Activated CD8-positive, alpha-beta memory T cell treated with anti-CD3 and anti-CD28 coated beads, Interleukin-2, amount 50 U/mL, for 48 hours (primary cell): Measurements from ENCODE around the gene SCEL.

Source experiments
- DNase-seq: peaks from one replicate; pipeline ENCODE4 v3.0.0-alpha.2; 2020

Gene SCEL

DNA sequence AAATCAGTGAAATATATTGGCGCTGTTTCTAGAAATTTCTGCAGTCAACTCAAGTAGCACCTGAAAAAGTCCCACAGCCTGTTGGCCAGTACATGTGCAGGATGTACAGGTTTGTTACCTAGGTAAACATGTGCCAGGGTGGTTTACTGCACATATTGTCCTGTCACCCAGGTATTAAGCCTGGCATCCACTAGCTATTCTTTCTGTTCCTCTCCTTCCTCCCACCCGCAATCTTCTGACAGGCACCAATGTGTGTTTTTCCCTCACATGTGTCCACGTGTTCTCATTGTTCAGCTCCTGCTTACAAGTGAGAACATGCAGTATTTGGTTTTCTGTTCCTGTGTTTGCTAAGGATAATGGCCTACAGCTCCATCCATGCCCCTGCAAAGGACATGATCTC is 13.1 kb upstream of the SCEL start:
- DNase-seq, result no peak

DNA sequence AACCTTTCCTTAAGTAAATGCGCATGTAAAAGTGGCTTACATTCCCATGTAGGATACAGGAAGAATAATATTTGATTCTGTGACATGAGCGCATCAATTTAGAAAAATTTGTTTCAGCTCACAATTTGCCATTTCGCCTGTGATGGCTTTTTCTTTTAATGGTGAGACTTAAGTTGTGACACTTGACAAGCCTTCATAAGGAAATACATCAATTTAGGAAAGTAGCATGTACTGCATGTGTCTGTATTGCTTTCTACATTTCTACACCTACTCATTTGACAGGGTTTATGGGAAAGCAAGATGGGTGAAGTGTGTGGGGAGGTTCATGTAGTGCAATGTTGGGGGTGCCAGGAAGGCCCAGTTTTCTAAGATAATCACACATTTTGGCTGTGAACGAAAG is 12.1 kb upstream of the SCEL start:
- DNase-seq, result no peak

GRCh38 chr13:77523834-77524728 is 11.4 kb upstream of the SCEL start:
- DNase-seq, result no peak

- no peak for DNase-seq
These were observed 7.1 kb upstream of the SCEL start for GRCh38 chr13:77528414-77528813.

DNA sequence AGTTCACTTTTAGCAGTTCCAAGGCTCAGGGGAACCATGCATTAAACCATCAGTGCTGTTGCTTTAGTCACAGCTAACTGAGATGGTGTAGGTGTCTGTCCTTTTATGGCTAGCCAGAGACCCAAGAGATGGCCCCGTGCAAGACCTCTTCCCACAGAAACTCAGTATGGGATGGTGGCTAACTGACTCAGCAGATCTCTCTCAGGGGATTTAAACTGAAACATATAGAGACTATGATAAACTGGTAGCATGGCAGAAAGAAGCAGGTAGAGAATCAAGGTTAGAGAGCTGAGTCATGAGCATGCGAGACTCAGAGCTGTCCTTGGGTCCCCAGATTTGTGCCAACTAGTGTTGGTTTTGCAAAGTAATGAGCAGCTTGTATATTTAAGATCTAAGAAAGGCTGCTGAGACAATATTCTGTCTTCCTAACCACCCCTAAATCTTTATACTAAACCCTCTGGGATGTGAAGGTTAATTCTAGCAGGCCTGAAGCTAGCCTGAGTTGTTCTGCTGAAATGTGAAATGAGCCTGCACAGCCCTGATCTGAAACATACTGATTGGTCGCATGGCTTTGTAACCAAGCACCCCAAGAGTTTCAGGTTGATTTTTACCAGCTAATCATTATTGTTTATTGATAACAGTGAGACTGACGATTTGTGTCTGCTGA is 6.5 kb upstream of the SCEL start:
- DNase-seq, result no peak

- DNase-seq, result no peak
These were observed 6.0 kb upstream of the SCEL start for GRCh38 chr13:77529501-77529840.

- DNase-seq, result no peak
These were observed 4.6 kb upstream of the SCEL start for GRCh38 chr13:77530875-77531274.

DNA sequence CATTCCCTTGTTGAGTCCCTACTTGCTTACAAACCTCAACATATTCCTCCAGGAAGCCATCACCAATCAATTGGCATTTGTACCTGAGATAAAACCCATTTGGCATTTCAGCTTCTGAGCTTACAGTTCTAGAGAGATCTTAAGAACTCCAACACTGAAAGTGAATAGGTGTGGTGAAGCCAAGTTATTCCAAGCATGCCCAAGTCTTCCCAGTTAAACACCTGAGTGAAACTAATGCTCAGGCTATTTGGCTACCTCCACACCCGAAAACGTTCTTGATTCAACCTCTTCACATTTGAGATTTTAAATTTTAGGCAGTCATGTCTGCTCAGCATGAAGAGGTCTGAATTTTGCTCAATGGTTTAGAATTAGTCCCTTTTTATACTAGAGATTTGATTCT is 2.5 kb upstream of the SCEL start:
- no peak for DNase-seq

DNA sequence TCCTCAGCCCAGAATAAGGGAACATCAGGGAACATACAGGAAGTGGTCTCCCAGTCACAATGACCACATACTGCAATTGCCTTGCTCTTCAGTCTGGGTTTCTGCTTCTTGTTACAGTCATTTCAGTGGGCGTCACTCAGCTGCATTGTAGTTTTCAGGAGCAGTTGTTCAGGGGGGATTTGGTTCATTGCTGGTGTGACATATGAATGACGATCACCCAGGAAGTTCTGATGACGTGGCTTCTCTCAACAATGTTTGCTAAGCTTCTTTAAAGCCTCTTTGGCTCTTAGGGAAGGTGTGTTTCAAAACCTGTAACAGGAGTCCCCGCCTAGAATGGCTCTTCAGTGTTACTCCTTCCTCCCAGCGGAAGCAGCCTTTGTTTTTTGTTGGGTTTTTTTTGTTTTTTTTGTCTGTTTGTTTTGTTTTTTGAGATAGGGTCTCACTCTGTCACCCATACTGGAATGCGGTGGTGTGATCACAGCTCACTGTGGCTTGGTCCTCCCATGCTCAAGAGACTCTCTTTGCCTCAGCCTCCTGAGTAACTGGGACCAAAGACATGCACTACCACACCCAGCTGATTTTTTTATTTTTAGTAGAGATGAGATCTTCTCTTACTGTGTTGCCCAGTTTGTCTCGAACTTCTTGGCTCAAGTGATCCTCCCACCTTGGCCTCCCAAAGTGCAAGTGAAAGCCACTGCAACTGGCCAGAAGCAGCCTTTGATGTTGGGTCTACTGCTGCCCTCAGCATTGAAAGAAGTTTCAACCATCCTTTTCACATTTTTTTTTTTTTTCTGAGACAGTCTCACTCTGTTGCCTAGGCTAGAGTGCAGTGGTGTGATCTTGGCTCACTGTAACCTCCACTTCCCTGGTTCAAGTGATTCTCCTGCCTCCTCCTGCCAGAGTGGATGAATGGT is 1.4 kb upstream of the SCEL start:
- no peak for DNase-seq

DNA sequence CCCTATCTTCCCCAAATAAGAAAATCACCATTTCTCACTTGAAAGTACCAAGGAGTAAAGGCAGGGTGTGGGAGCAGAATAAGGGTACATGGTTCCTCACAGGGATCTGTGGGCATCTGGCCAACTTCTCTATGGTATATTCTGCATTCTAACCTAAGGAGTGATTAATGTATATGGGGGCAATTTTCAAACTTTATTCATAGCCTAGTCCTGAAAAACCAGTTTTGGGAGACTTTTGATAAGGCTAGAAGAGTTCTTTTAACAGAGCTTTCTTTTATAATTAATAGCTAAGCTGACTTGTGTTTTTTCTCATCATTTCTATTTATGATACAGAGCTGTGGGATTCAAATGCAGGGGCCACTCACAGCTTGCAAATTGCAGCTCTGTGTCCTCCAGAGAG is 852 bp downstream of the SCEL start:
- DNase-seq, result no peak

GRCh38 chr13:77537289-77537919 is 1.9 kb downstream of the SCEL start:
- DNase-seq, result no peak

DNA sequence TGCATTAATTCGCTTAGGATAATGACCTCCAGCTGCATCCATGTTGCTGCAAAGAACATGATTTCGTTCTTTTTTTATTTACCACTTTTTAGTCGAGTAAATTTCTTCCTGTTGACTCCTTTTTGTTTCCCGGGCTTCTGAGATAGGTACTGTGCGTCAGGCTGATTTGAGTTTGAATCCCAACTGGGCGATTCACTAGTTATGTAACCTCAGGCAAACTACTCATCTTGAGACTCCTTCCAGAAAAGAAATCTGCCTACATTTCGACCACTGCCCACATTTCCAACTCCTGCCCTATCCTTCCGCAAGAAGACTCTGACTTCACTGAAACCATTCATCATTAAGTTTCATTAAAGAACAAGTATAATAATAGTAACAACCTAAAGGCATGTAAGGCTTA is 8.2 kb downstream of the SCEL start:
- no peak for DNase-seq

- DNase-seq, result no peak
These were observed 8.8 kb downstream of the SCEL start for GRCh38 chr13:77544355-77544754.

GRCh38 chr13:77544758-77545338 is 9.3 kb downstream of the SCEL start:
- DNase-seq, result no peak

- no peak for DNase-seq
These were observed 10.3 kb downstream of the SCEL start for GRCh38 chr13:77545626-77546412.

DNA sequence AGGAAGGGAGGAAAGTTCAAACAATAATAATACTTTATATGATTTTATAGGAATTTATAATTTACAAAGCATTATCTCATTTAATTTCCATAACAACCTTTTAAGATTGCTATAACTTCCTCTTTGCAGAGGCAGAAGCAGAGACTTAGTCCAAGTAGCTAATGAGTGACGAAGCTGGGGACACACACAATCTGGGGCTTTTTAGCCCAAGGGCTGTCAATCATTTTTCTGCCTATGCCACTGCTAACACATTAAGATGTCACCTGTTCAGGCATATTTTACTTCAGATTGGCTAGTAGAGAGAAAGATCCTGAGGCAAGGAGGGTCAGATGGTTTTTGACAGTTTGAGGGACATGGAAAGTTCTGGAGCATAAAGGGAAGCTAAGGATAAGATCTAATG is 12.6 kb downstream of the SCEL start:
- DNase-seq, result no peak

GRCh38 chr13:77548594-77548993 is 13.1 kb downstream of the SCEL start:
- DNase-seq, result no peak

- DNase-seq, result no peak
These were observed 18.6 kb downstream of the SCEL start for GRCh38 chr13:77554069-77554468.

- no peak for DNase-seq
These were observed 19.7 kb downstream of the SCEL start for GRCh38 chr13:77555246-77555645.

- DNase-seq, result no peak
These were observed 22.5 kb downstream of the SCEL start for GRCh38 chr13:77558016-77558415.

GRCh38 chr13:77563111-77563510 is 27.6 kb downstream of the SCEL start:
- DNase-seq, result no peak

DNA sequence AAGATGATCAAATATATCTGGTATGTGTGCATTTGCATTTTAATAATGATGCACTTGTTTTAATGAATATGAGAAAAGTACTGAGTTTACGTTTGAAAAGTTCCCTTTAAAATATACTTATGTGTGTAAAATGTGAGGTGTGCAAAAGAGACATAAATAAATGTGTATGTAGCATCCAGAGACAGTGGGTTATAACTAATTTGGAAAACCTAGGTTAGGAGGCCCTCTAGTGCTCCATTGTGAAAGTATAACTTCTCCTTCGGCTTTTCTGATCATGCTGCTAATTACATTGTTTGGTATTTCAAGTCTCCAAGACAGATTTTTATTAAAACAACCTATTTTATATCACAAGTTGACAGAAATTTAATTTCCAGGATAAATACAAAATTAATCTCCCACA is 30.1 kb downstream of the SCEL start:
- no peak for DNase-seq
